ENCODE data around the gene BIRC5. TPM values are rescaled to one million over a fixed set of nuclear protein-coding genes. Genes with fewer than 3 reads are reported as not detected.
"Not testable (repeated sequence)": the region's sequence is repeated elsewhere in the genome, so short reads cannot be mapped to it uniquely, and the experiment has no call there.

Gene BIRC5
- total RNA-seq, 6 donors from 2014 or later = 1.4 to 6.4 (median 3.5) TPM; not detected in 1

DNA sequence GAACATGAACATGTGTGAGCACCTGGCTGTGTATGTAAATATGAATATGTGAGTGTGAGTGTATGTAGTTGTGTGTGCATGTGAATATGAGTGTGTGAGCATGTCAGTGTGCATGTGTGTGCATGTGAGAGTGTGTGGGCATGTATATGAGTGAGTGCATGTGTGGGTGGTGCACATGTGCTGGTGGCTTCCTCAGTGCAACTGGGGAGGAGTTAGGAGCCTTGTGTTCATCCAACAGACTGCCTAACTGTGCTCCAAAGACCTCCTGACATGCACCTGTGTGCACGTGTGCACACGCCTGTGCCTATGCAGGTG lies 18.8 kb downstream of the BIRC5 start:
- WGBS, 2 donors = 96% methylated on average over 2 of the region's 2 CpGs; no CpG with 5 or more reads in 1 of the 2 donors
- Histone ChIP-seq H3K27ac (no peak overlapping the region), H3K9me3 (no peaks in the 10 kb centered on the region), H3K4me3 (no peak overlapping the region), H3K36me3 (no peaks in the 10 kb centered on the region), H3K27me3 (peaks cover 0 to 22% (median 10%) of the 10 kb centered on the region in 4 donors), H3K4me1 (peaks cover 0 to 14% (median 5%) of the 10 kb centered on the region in 4 donors)
- TF ChIP-seq POLR2A (IDR thresholded peaks at IDR 0.05) (no peak), POLR2AphosphoS5 (IDR thresholded peaks at IDR 0.05) (no peak), EP300 (IDR thresholded peaks at IDR 0.05) (no peak)
- TF ChIP-seq, protein P1, sequence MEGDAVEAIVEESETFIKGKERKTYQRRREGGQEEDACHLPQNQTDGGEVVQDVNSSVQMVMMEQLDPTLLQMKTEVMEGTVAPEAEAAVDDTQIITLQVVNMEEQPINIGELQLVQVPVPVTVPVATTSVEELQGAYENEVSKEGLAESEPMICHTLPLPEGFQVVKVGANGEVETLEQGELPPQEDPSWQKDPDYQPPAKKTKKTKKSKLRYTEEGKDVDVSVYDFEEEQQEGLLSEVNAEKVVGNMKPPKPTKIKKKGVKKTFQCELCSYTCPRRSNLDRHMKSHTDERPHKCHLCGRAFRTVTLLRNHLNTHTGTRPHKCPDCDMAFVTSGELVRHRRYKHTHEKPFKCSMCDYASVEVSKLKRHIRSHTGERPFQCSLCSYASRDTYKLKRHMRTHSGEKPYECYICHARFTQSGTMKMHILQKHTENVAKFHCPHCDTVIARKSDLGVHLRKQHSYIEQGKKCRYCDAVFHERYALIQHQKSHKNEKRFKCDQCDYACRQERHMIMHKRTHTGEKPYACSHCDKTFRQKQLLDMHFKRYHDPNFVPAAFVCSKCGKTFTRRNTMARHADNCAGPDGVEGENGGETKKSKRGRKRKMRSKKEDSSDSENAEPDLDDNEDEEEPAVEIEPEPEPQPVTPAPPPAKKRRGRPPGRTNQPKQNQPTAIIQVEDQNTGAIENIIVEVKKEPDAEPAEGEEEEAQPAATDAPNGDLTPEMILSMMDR (IDR thresholded peaks at IDR 0.05) = no peak
- ATAC-seq (ENCODE audit: low FRiP score in 2 of 2) = no peak
- DNase-seq = no peak

DNA sequence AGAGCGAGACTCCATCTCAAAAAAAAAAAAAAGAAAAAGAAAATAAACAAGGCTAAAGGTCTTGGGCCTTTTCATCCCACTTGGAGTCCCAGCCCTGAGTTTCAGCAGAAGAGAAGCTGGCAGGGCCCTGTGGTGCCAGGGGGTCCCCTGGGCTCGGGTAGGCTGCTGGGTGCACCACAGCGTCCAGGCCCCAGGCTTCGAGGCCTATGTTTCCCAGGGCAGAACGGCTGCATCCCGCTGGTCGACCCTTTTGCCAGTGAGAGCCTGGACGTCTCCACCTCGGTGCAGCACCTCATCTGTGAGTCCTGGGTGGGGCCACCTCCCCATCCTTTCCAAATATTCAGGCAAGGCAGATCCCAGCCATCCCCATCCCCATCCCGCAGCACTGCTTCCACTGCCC lies 19.6 kb downstream of the BIRC5 start:
- WGBS, 2 donors = 91 to 92% methylated on average over 10 of the region's 10 CpGs
- TF ChIP-seq EP300 (IDR thresholded peaks at IDR 0.05) = no peak
- TF ChIP-seq POLR2AphosphoS5 (IDR thresholded peaks at IDR 0.05) = no peak
- TF ChIP-seq, protein P1 (IDR thresholded peaks at IDR 0.05) = no peak
- TF ChIP-seq POLR2A (IDR thresholded peaks at IDR 0.05) = no peak
- DNase-seq = no peak

DNA sequence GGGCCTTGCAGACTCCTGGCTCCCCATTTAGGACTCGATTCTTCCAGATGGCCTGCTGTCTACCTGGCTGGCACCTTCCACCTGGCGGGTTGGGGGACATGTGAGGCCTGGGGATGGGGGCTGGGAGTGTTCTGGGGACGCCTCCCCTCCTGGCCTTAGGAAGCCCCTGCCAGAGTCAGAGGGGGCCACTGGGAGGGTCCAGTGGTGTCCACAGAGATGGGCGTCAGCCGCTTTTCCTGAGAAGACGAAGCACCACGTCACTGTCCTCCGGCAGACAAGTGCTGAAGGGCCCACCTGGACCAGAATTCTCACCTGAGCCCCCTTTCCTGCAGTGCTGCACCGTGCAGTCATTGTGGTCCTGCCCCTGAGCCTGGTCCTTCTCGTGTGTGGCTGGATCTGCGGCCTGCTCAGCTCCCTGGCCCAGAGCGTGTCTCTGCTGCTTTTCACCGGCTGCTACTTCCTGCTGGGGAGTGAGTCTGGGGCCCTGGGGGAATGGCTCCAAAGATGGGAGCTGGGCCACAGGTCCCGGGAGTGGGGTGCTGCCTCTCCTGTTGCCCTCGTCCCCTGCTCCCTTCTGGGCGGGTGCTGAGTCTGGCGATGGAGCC lies 20.3 kb downstream of the BIRC5 start:
- no peak for TF ChIP-seq EP300 (IDR thresholded peaks at IDR 0.05)
- no peak for TF ChIP-seq POLR2AphosphoS5 (IDR thresholded peaks at IDR 0.05)
- TF ChIP-seq POLR2A (IDR thresholded peaks at IDR 0.05) = no peak
- TF ChIP-seq, protein P1 (IDR thresholded peaks at IDR 0.05) = no peak
- Histone ChIP-seq H3K4me1 (peaks cover 0 to 19% (median 5%) of the 10 kb centered on the region in 4 donors), H3K9me3 (no peaks in the 10 kb centered on the region), H3K27ac (peak overlapping the region in 1 of 4 donors; percentile 72), H3K36me3 (no peaks in the 10 kb centered on the region), H3K27me3 (peaks cover 0 to 22% (median 10%) of the 10 kb centered on the region in 4 donors), H3K4me3 (no peak overlapping the region)
- DNase-seq = no peak
- WGBS, 2 donors = 86 to 93% methylated on average over 11 to 17 of the region's 17 CpGs
- ATAC-seq (ENCODE audit: low FRiP score in 2 of 2) = no peak

More for the DNA sequence above, 19.6 kb downstream of the BIRC5 start:
- ATAC-seq (ENCODE audit: low FRiP score in 2 of 2) = no peak
- peaks cover 0 to 22% (median 10%) of the 10 kb centered on the region in 4 donors for H3K27me3 ChIP-seq
- H3K9me3 ChIP-seq = no peaks in the 10 kb centered on the region
- H3K4me3 ChIP-seq = no peak overlapping the region
- peaks cover 0 to 14% (median 5%) of the 10 kb centered on the region in 4 donors for H3K4me1 ChIP-seq
- H3K36me3 ChIP-seq = no peaks in the 10 kb centered on the region
- H3K27ac ChIP-seq = no peak overlapping the region

- peaks cover 0 to 20% (median 5%) of the 10 kb centered on the region in 4 donors for H3K4me1 ChIP-seq
- TF ChIP-seq POLR2AphosphoS5 (IDR thresholded peaks at IDR 0.05) = peak in 1 of 2 donors; percentile 7
- not testable (repeated sequence) for H3K4me3 ChIP-seq; DNase-seq; H3K36me3 ChIP-seq; H3K9me3 ChIP-seq; ATAC-seq (ENCODE audit: low FRiP score in 2 of 2)
- WGBS, 2 donors = 80 to 81% methylated on average over 6 of the region's 6 CpGs
- peaks cover 0 to 22% (median 10%) of the 10 kb centered on the region in 4 donors for H3K27me3 ChIP-seq
- H3K27ac ChIP-seq = peak overlapping the region in 1 of 4 donors; percentile 72
Measured at GRCh38 chr17:78235022-78235421, 21.0 kb downstream of the BIRC5 start.

GRCh38 chr17:78235885-78236284 lies 21.8 kb downstream of the BIRC5 start:
- H3K4me1 ChIP-seq = peaks cover 0 to 20% (median 5%) of the 10 kb centered on the region in 4 donors
- TF ChIP-seq POLR2A (IDR thresholded peaks at IDR 0.05) (no peak), POLR2AphosphoS5 (IDR thresholded peaks at IDR 0.05) (no peak), EP300 (IDR thresholded peaks at IDR 0.05) (no peak)
- TF ChIP-seq, protein P1 (IDR thresholded peaks at IDR 0.05) = no peak
- H3K27me3 ChIP-seq = peaks cover 0 to 21% (median 8%) of the 10 kb centered on the region in 4 donors
- no peaks in the 10 kb centered on the region for H3K9me3 ChIP-seq
- DNase-seq (no peak), ATAC-seq (ENCODE audit: low FRiP score in 2 of 2) (no peak)
- 90% methylated on average over 8 of the region's 8 CpGs; no CpG with 5 or more reads in 1 of the 2 donors for WGBS, 2 donors
- no peak overlapping the region for H3K27ac ChIP-seq
- H3K4me3 ChIP-seq = no peak overlapping the region
- no peaks in the 10 kb centered on the region for H3K36me3 ChIP-seq

Data from upper lobe of left lung (tissue), 6 donors.